ENCODE measurements around the gene PODNL1. TPM values are rescaled to one million over a fixed set of nuclear protein-coding genes. Genes with fewer than 3 reads are reported as not detected.
A peak's percentile ranks its signal among the peaks of the same experiment; 100 is the strongest.
"Not testable (repeated sequence)": the region's sequence is repeated elsewhere in the genome, so short reads cannot be mapped to it uniquely, and the experiment has no call there.

Gene PODNL1
- total RNA-seq, 1 experiment from 2014 or later, result 0.08 TPM

GRCh38 chr19:13979244-13979615 lies 41.0 kb upstream of the PODNL1 start:
- no peak overlapping the region for H3K27ac ChIP-seq
- no peak for DNase-seq
- H3K36me3 ChIP-seq, result no peaks in the 10 kb centered on the region

GRCh38 chr19:13978351-13979243 lies 40.4 kb upstream of the PODNL1 start:
- H3K4me3 ChIP-seq, result no peak overlapping the region
- no peaks in the 10 kb centered on the region for H3K36me3 ChIP-seq
- no peaks in the 10 kb centered on the region for H3K4me1 ChIP-seq
- no peaks in the 10 kb centered on the region for H3K27me3 ChIP-seq
- H3K9me3 ChIP-seq (replicated peaks), result no peaks in the 10 kb centered on the region
- H3K27ac ChIP-seq, result no peak overlapping the region
- peak; percentile 34 to 44 for DNase-seq

More at GRCh38 chr19:13979244-13979615, 41.0 kb upstream of the PODNL1 start:
- Histone ChIP-seq H3K4me1 (no peaks in the 10 kb centered on the region), H3K27me3 (no peaks in the 10 kb centered on the region), H3K4me3 (no peak overlapping the region), H3K9me3 (replicated peaks) (no peaks in the 10 kb centered on the region)

GRCh38 chr19:13977803-13978202 lies 39.6 kb upstream of the PODNL1 start:
- Histone ChIP-seq H3K27ac (no peak overlapping the region), H3K36me3 (no peaks in the 10 kb centered on the region), H3K27me3 (no peaks in the 10 kb centered on the region), H3K4me3 (no peak overlapping the region), H3K4me1 (no peaks in the 10 kb centered on the region), H3K9me3 (replicated peaks) (no peaks in the 10 kb centered on the region)
- DNase-seq, result no peak

GRCh38 chr19:13976446-13976845 lies 38.2 kb upstream of the PODNL1 start:
- Histone ChIP-seq H3K4me1 (no peaks in the 10 kb centered on the region), H3K9me3 (replicated peaks) (no peaks in the 10 kb centered on the region), H3K27me3 (no peaks in the 10 kb centered on the region), H3K27ac (no peak overlapping the region), H3K4me3 (no peak overlapping the region), H3K36me3 (peaks cover 3% of the 10 kb centered on the region; the same call in 1 of the 2 replicates)
- no peak for DNase-seq

GRCh38 chr19:13975870-13976269 lies 37.7 kb upstream of the PODNL1 start:
- Histone ChIP-seq H3K4me1 (no peaks in the 10 kb centered on the region), H3K27me3 (no peaks in the 10 kb centered on the region), H3K4me3 (no peak overlapping the region), H3K27ac (no peak overlapping the region), H3K9me3 (replicated peaks) (no peaks in the 10 kb centered on the region), H3K36me3 (peaks cover 3% of the 10 kb centered on the region; the same call in 1 of the 2 replicates)
- DNase-seq, result no peak

- Histone ChIP-seq H3K9me3 (replicated peaks) (no peaks in the 10 kb centered on the region), H3K4me3 (no peak overlapping the region), H3K27me3 (no peaks in the 10 kb centered on the region), H3K4me1 (no peaks in the 10 kb centered on the region), H3K36me3 (peaks cover 6% of the 10 kb centered on the region; the same call in 1 of the 2 replicates), H3K27ac (no peak overlapping the region)
- peak in 1 of 2 experiments; percentile 58 for DNase-seq
Observed at GRCh38 chr19:13974073-13974472, 35.9 kb upstream of the PODNL1 start.

GRCh38 chr19:13973479-13973878 lies 35.3 kb upstream of the PODNL1 start:
- H3K4me3 ChIP-seq; H3K36me3 ChIP-seq; DNase-seq; H3K27ac ChIP-seq; H3K9me3 ChIP-seq (replicated peaks); H3K4me1 ChIP-seq; H3K27me3 ChIP-seq: not testable (repeated sequence)

- Histone ChIP-seq H3K36me3 (peaks cover 11% of the 10 kb centered on the region), H3K27ac (no peak overlapping the region), H3K4me1 (no peaks in the 10 kb centered on the region), H3K9me3 (replicated peaks) (no peaks in the 10 kb centered on the region), H3K27me3 (no peaks in the 10 kb centered on the region), H3K4me3 (no peak overlapping the region)
- no peak for DNase-seq
Observed at GRCh38 chr19:13972368-13973155, 34.3 kb upstream of the PODNL1 start.

GRCh38 chr19:13971868-13972267 lies 33.7 kb upstream of the PODNL1 start:
- peaks cover 12% of the 10 kb centered on the region for H3K36me3 ChIP-seq
- not testable (repeated sequence) for H3K27ac ChIP-seq; DNase-seq; H3K27me3 ChIP-seq; H3K9me3 ChIP-seq (replicated peaks); H3K4me1 ChIP-seq; H3K4me3 ChIP-seq

GRCh38 chr19:13969897-13970296 lies 31.7 kb upstream of the PODNL1 start:
- Histone ChIP-seq H3K9me3 (replicated peaks) (no peaks in the 10 kb centered on the region), H3K4me3 (no peak overlapping the region), H3K36me3 (peaks cover 16% of the 10 kb centered on the region), H3K27me3 (no peaks in the 10 kb centered on the region), H3K4me1 (no peaks in the 10 kb centered on the region), H3K27ac (no peak overlapping the region)
- no peak for DNase-seq

- no peaks in the 10 kb centered on the region for H3K9me3 ChIP-seq (replicated peaks)
- H3K4me3 ChIP-seq, result no peak overlapping the region
- no peaks in the 10 kb centered on the region for H3K4me1 ChIP-seq
- H3K36me3 ChIP-seq, result peaks cover 16% of the 10 kb centered on the region
- H3K27me3 ChIP-seq, result no peaks in the 10 kb centered on the region
- DNase-seq, result no peak
- H3K27ac ChIP-seq, result no peak overlapping the region
Observed at GRCh38 chr19:13968999-13969398, 30.8 kb upstream of the PODNL1 start.

- Histone ChIP-seq H3K36me3 (peaks cover 16% of the 10 kb centered on the region), H3K27ac (no peak overlapping the region)
- no peak for DNase-seq
Observed at GRCh38 chr19:13968383-13968935, 30.2 kb upstream of the PODNL1 start.

GRCh38 chr19:13967206-13967605 lies 29.0 kb upstream of the PODNL1 start:
- DNase-seq; H3K27ac ChIP-seq; H3K4me3 ChIP-seq; H3K4me1 ChIP-seq; H3K9me3 ChIP-seq (replicated peaks); H3K27me3 ChIP-seq: not testable (repeated sequence)
- peaks cover 14% of the 10 kb centered on the region for H3K36me3 ChIP-seq

More at GRCh38 chr19:13968383-13968935, 30.2 kb upstream of the PODNL1 start:
- no peak overlapping the region for H3K4me3 ChIP-seq
- H3K9me3 ChIP-seq (replicated peaks), result no peaks in the 10 kb centered on the region
- no peaks in the 10 kb centered on the region for H3K27me3 ChIP-seq
- H3K4me1 ChIP-seq, result no peaks in the 10 kb centered on the region

- Histone ChIP-seq H3K27me3 (no peaks in the 10 kb centered on the region), H3K9me3 (replicated peaks) (no peaks in the 10 kb centered on the region), H3K4me1 (no peaks in the 10 kb centered on the region), H3K4me3 (no peak overlapping the region), H3K27ac (no peak overlapping the region), H3K36me3 (peaks cover 17% of the 10 kb centered on the region)
- DNase-seq, result peak in 1 of 2 experiments; percentile 4
Observed at GRCh38 chr19:13966684-13967128, 28.5 kb upstream of the PODNL1 start.
